Choroid plexus epithelial cell (primary cell): ENCODE measurements around the gene NDUFB11.

Experiments
- DNase-seq: peaks from one replicate; pipeline ENCODE4 v3.0.0-alpha.2; 2010; ENCODE audit warnings: low read depth
- H3K4me3 ChIP-seq: 2 replicates; pipeline ENCODE4 v1.5.1; 2011; ENCODE audit warnings: low read depth, mild to moderate bottlenecking, control low read depth, low read length, moderate library complexity
- CTCF ChIP-seq: conservative IDR thresholded peaks from 2 replicates; pipeline ENCODE4 v1.5.1; 2011; ENCODE audit warnings: low read depth, mild to moderate bottlenecking, control low read depth, inconsistent platforms, low read length, moderate library complexity

NDUFB11 gene

DNA sequence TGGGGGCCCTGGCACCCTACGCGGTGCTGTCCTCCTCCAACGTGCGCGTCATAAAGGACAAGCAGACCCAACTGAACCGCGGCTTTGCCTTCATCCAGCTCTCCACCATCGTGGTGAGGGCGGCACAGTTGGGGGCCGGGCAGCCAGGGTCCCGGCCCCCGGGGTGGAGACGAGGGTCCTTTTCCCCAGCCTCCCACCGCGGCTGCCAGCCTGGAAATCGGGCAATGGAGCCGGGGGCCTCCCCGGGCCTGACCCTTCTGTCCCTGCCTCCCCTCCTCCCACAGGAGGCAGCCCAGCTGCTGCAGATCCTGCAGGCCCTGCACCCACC, 35.4 kb upstream of the NDUFB11 start:
- no peak for DNase-seq
- H3K4me3 ChIP-seq = no peak overlapping the region
- no peak for TF ChIP-seq CTCF

GRCh38 chrX:47179221-47179927, 34.9 kb upstream of the NDUFB11 start:
- DNase-seq = peak; percentile 22
- H3K4me3 ChIP-seq = no peak overlapping the region
- no peak for TF ChIP-seq CTCF

- no peak for DNase-seq
- no peak overlapping the region for H3K4me3 ChIP-seq
- TF ChIP-seq CTCF = no peak
Measured at GRCh38 chrX:47178337-47178736, 33.8 kb upstream of the NDUFB11 start.

- H3K4me3 ChIP-seq = no peak overlapping the region
- no peak for DNase-seq
- no peak for TF ChIP-seq CTCF
Measured at GRCh38 chrX:47177079-47177478, 32.6 kb upstream of the NDUFB11 start.

DNA sequence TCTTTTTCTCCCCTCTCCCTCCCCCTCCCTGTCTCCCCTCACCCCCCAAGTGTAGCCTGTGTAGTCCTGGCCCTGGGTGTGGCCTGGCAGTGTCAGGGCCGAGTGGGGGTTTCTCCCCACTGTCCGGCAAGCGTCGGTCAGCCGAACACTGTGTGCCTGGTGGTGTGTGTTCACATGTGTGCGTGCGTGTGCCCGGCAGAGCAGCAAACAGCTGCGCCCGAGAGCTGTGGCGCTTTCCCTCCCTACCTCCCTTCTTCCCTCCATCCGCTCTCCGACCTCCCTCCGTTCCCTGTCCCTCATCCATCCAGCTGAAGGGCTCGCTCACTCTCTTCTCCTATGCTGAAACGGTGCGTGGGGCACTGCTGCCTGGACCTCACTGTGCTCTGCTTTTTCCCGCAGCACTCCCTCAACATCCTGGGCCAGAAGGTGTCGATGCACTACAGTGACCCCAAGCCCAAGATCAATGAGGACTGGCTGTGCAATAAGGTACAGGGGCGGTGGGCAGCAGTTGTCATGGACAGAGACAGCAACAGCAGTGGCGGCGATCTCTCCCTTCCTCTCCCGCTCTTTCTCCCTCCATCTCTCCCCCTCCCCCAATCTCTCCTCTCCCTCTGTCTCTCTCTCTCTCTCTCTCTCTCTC, 31.7 kb upstream of the NDUFB11 start:
- DNase-seq = no peak
- H3K4me3 ChIP-seq = no peak overlapping the region
- TF ChIP-seq CTCF = no peak

GRCh38 chrX:47175588-47175980, 31.1 kb upstream of the NDUFB11 start:
- no peak for TF ChIP-seq CTCF
- DNase-seq = no peak
- no peak overlapping the region for H3K4me3 ChIP-seq
